ENCODE results near the gene GCFC2.
"Not testable (repeated sequence)": the region's sequence is repeated elsewhere in the genome, so short reads cannot be mapped to it uniquely, and the experiment has no call there.

The GCFC2 gene

GRCh38 chr2:75710577-75711253 is at the start of gene GCFC2:
TSS of gene GCFC2 (minus strand) at chr2:75710915. CDS start at chr2:75710855, 60 bp downstream.
- peak; percentile 83 for DNase-seq (ENCODE audit: low spot score)

GRCh38 chr2:75752828-75753227 is 42.1 kb upstream of the GCFC2 start:
- DNase-seq (ENCODE audit: low spot score) = no peak

- DNase-seq (ENCODE audit: low spot score) = no peak
Observed at GRCh38 chr2:75751824-75752468, 41.2 kb upstream of the GCFC2 start.

- no peak for DNase-seq (ENCODE audit: low spot score)
Observed at GRCh38 chr2:75751360-75751759, 40.6 kb upstream of the GCFC2 start.

- DNase-seq (ENCODE audit: low spot score) = no peak
Observed at GRCh38 chr2:75737961-75738360, 27.2 kb upstream of the GCFC2 start.

GRCh38 chr2:75736276-75736675 is 25.6 kb upstream of the GCFC2 start:
- no peak for DNase-seq (ENCODE audit: low spot score)

GRCh38 chr2:75729861-75730260 is 19.1 kb upstream of the GCFC2 start:
- no peak for DNase-seq (ENCODE audit: low spot score)

- no peak for DNase-seq (ENCODE audit: low spot score)
Observed at GRCh38 chr2:75728614-75729419, 18.1 kb upstream of the GCFC2 start.

- no peak for DNase-seq (ENCODE audit: low spot score)
Observed at GRCh38 chr2:75722687-75723086, 12.0 kb upstream of the GCFC2 start.

- DNase-seq (ENCODE audit: low spot score) = no peak
Observed at GRCh38 chr2:75720525-75720924, 9.8 kb upstream of the GCFC2 start.

GRCh38 chr2:75719616-75720015 is 8.9 kb upstream of the GCFC2 start:
- DNase-seq (ENCODE audit: low spot score) = no peak

GRCh38 chr2:75716406-75716805 is 5.7 kb upstream of the GCFC2 start:
- no peak for DNase-seq (ENCODE audit: low spot score)

GRCh38 chr2:75711590-75711989 is 875 bp upstream of the GCFC2 start:
- not testable (repeated sequence) for DNase-seq (ENCODE audit: low spot score)

- DNase-seq (ENCODE audit: low spot score) = no peak
Observed at GRCh38 chr2:75710220-75710576, 517 bp downstream of the GCFC2 start.

GRCh38 chr2:75709297-75709696 is 1.4 kb downstream of the GCFC2 start:
- no peak for DNase-seq (ENCODE audit: low spot score)

- no peak for DNase-seq (ENCODE audit: low spot score)
Observed at GRCh38 chr2:75707901-75708300, 2.8 kb downstream of the GCFC2 start.

- no peak for DNase-seq (ENCODE audit: low spot score)
Observed at GRCh38 chr2:75705921-75706320, 4.8 kb downstream of the GCFC2 start.

GRCh38 chr2:75703589-75704287 is 7.0 kb downstream of the GCFC2 start:
- no peak for DNase-seq (ENCODE audit: low spot score)

- DNase-seq (ENCODE audit: low spot score) = no peak
Observed at GRCh38 chr2:75702593-75702992, 8.1 kb downstream of the GCFC2 start.

GRCh38 chr2:75698918-75699317 is 11.8 kb downstream of the GCFC2 start:
- no peak for DNase-seq (ENCODE audit: low spot score)

GRCh38 chr2:75688196-75688595 is 22.5 kb downstream of the GCFC2 start:
- no peak for DNase-seq (ENCODE audit: low spot score)

- not testable (repeated sequence) for DNase-seq (ENCODE audit: low spot score)
Observed at GRCh38 chr2:75683430-75683829, 27.3 kb downstream of the GCFC2 start.
